HepG2 (cell line): ENCODE measurements around the gene RAB20. TPM values are rescaled to one million over a fixed set of nuclear protein-coding genes. Genes with fewer than 3 reads are reported as not detected.

ENCODE experiments used
- CTCF ChIP-seq: sonication (generic); formaldehyde crosslinking; IDR thresholded peaks from 2 replicates; pipeline ENCODE4 v1.5.0; 2020; ENCODE audit warnings: mild to moderate bottlenecking, missing genetic modification reagents, moderate library complexity
- ESRRA ChIP-seq: sonication (generic); formaldehyde crosslinking; IDR thresholded peaks from 2 replicates; pipeline ENCODE4 v1.5.1; 2020; ENCODE audit warnings: mild to moderate bottlenecking, low read depth, missing genetic modification reagents
- FOXC1 ChIP-seq: sonication (generic); formaldehyde crosslinking; IDR thresholded peaks from 2 replicates; pipeline ENCODE4 v1.8.0; 2022; ENCODE audit warnings: mild to moderate bottlenecking, missing genetic modification reagents, borderline replicate concordance
- IRF1 ChIP-seq: sonication (generic); formaldehyde crosslinking; IDR thresholded peaks from 2 replicates; pipeline ENCODE4 v1.4.0; 2020; ENCODE audit warnings: low read depth, mild to moderate bottlenecking, missing genetic modification reagents
- LCORL ChIP-seq, 2 experiments: fragments of 450-650 bp in 1 of 2; sonication (generic) in 1 of 2; formaldehyde crosslinking in 1 of 2; IDR thresholded peaks; 2 replicates each; pipeline versions ENCODE4 v1.5.0 to v1.6.1; 2017 to 2020; ENCODE audit warnings: antibody characterized with exemption in 1 of 2, missing genetic modification reagents in 1 of 2
- NFIC ChIP-seq: IDR thresholded peaks from 2 replicates; pipeline ENCODE4 v1.6.1; 2012; ENCODE audit warnings: mild to moderate bottlenecking, low read length, inconsistent platforms
- NFKBIZ ChIP-seq: IDR thresholded peaks from 2 replicates; pipeline ENCODE4 v1.6.1; 2018; ENCODE audit warnings: missing genetic modification reagents, missing compliant biosample characterization
- NKX3-1 ChIP-seq: sonication (generic); formaldehyde crosslinking; IDR thresholded peaks from 2 replicates; pipeline ENCODE4 v1.5.0; 2020; ENCODE audit warnings: missing genetic modification reagents
- PHF21A ChIP-seq: sonication (generic); formaldehyde crosslinking; IDR thresholded peaks from 2 replicates; pipeline ENCODE4 v1.5.0; 2020; ENCODE audit warnings: mild to moderate bottlenecking, missing genetic modification reagents
- PPARG ChIP-seq: conservative IDR thresholded peaks from 2 replicates; pipeline ENCODE4 v1.6.1; 2016; ENCODE audit warnings: missing biosample characterization, missing genetic modification reagents
- SALL1 ChIP-seq: sonication (generic); formaldehyde crosslinking; IDR thresholded peaks from 2 replicates; pipeline ENCODE4 v1.8.0; 2022; ENCODE audit warnings: mild to moderate bottlenecking, missing genetic modification reagents
- SETDB1 ChIP-seq: sonication (generic); formaldehyde crosslinking; IDR thresholded peaks from 2 replicates; pipeline ENCODE4 v1.5.1; 2020; ENCODE audit warnings: missing genetic modification reagents, mild to moderate bottlenecking, borderline replicate concordance
- SOX13 ChIP-seq, 3 experiments: fragments of 450-650 bp in 1 of 3; sonication (generic) in 1 of 3; formaldehyde crosslinking in 1 of 3; IDR thresholded peaks in 2 of 3; conservative IDR thresholded peaks in 1 of 3; 2 replicates each; pipeline versions ENCODE4 v1.5.0 to v1.6.1; 2016 to 2020; ENCODE audit warnings: antibody characterized with exemption in 1 of 3, mild to moderate bottlenecking in 1 of 3, missing compliant biosample characterization in 1 of 3, missing genetic modification reagents in 1 of 3, moderate library complexity in 1 of 3
- TEAD3 ChIP-seq: optimal IDR thresholded peaks from 2 replicates; pipeline ENCODE3; 2016; ENCODE audit warnings: borderline replicate concordance
- THAP9 ChIP-seq: sonication (generic); formaldehyde crosslinking; IDR thresholded peaks from 2 replicates; pipeline ENCODE4; 2020; ENCODE audit warnings: missing genetic modification reagents, mild to moderate bottlenecking, borderline replicate concordance
- ZIK1 ChIP-seq: sonication (generic); formaldehyde crosslinking; IDR thresholded peaks from 2 replicates; pipeline ENCODE4 v1.5.0; 2020; ENCODE audit warnings: mild to moderate bottlenecking, low read depth, missing genetic modification reagents, borderline replicate concordance
- ZNF263 ChIP-seq: sonication (generic); formaldehyde crosslinking; IDR thresholded peaks from 2 replicates; pipeline ENCODE4 v1.4.0; 2020; ENCODE audit warnings: missing genetic modification reagents
- ZNF652 ChIP-seq: IDR thresholded peaks from 2 replicates; pipeline ENCODE4 v1.6.1; 2016; ENCODE audit warnings: low read depth, borderline replicate concordance
- ZNF737 ChIP-seq: sonication (generic); formaldehyde crosslinking; IDR thresholded peaks from 2 replicates; pipeline ENCODE4 v1.5.0; 2020; ENCODE audit warnings: missing genetic modification reagents, mild to moderate bottlenecking, borderline replicate concordance
- polyA plus RNA-seq, 8 experiments: library from polyadenylated mRNA; depleted of rRNA in 3 of 8; stranded (reverse) in 7 of 8; unstranded in 1 of 8; fragments of >200 nt; fragmentation: Illumina TruSeq in 4 of 8; extraction: Trizol in 4 of 8; gene quantifications; 2 replicates each; pipeline versions ENCODE4 v1.2.1 to v1.2.3, GENCODE V29; 2011 to 2016; ENCODE audit warnings: low read depth in 4 of 8, missing spikeins in 1 of 8, mixed read lengths in 1 of 8; ENCODE audit not compliant: insufficient read depth in 1 of 8
- total RNA-seq, 5 experiments: library from RNA; depleted of rRNA; stranded (reverse); fragments of >200 nt; fragmentation: Illumina TruSeq; extraction: Trizol; gene quantifications; 2 replicates each; pipeline ENCODE4 v1.2.3, GENCODE V29; 2016; ENCODE audit warnings: low read depth in 1 of 5
- TF ChIP-seq, protein P1 (sequence below): sonication (generic); formaldehyde crosslinking; IDR thresholded peaks from 2 replicates; pipeline ENCODE4 v1.4.0; 2020; ENCODE audit warnings: missing genetic modification reagents, borderline replicate concordance

RAB20 gene
- total and polyA plus RNA-seq, 2 of the 13 experiments (the other 11 are each of a cell fraction or from before 2014, with no cell fraction given): 15.6 to 30.5 TPM

- TF ChIP-seq, protein P1, sequence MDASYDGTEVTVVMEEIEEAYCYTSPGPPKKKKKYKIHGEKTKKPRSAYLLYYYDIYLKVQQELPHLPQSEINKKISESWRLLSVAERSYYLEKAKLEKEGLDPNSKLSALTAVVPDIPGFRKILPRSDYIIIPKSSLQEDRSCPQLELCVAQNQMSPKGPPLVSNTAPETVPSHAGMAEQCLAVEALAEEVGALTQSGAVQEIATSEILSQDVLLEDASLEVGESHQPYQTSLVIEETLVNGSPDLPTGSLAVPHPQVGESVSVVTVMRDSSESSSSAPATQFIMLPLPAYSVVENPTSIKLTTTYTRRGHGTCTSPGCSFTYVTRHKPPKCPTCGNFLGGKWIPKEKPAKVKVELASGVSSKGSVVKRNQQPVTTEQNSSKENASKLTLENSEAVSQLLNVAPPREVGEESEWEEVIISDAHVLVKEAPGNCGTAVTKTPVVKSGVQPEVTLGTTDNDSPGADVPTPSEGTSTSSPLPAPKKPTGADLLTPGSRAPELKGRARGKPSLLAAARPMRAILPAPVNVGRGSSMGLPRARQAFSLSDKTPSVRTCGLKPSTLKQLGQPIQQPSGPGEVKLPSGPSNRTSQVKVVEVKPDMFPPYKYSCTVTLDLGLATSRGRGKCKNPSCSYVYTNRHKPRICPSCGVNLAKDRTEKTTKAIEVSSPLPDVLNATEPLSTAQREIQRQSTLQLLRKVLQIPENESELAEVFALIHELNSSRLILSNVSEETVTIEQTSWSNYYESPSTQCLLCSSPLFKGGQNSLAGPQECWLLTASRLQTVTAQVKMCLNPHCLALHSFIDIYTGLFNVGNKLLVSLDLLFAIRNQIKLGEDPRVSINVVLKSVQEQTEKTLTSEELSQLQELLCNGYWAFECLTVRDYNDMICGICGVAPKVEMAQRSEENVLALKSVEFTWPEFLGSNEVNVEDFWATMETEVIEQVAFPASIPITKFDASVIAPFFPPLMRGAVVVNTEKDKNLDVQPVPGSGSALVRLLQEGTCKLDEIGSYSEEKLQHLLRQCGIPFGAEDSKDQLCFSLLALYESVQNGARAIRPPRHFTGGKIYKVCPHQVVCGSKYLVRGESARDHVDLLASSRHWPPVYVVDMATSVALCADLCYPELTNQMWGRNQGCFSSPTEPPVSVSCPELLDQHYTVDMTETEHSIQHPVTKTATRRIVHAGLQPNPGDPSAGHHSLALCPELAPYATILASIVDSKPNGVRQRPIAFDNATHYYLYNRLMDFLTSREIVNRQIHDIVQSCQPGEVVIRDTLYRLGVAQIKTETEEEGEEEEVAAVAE (CRISPR knock-in tag): no peak
- TF ChIP-seq ZIK1 (CRISPR knock-in tag) (no peak), NFIC (no peak), ESRRA (no peak), LCORL (IDR thresholded peaks at IDR 0.05) (no peak), LCORL (CRISPR knock-in tag; IDR thresholded peaks at IDR 0.05) (peak; percentile 57), PHF21A (CRISPR knock-in tag) (0 out of 2 replicates have a peak, but pooled peaks have one; percentile 31), IRF1 (CRISPR knock-in tag) (no peak), PPARG (CRISPR knock-in tag) (peak; percentile 84), SETDB1 (CRISPR knock-in tag) (0 out of 2 replicates have a peak, but pooled peaks have one; percentile 30), ZNF652 (CRISPR knock-in tag) (peak; percentile 86), CTCF (CRISPR knock-in tag) (no peak), FOXC1 (no peak), ZNF263 (no peak), NKX3-1 (CRISPR knock-in tag) (no peak), NFKBIZ (no peak), TEAD3 (no peak), THAP9 (CRISPR knock-in tag) (no peak), SALL1 (0 out of 2 replicates have a peak, but pooled peaks have one; percentile 29), ZNF737 (CRISPR knock-in tag) (no peak), SOX13 (IDR thresholded peaks at IDR 0.05) (no peak), SOX13 (CRISPR knock-in tag; conservative IDR thresholded peaks at IDR 0.05 in 1 of 2, IDR thresholded peaks at IDR 0.05 in 1 of 2) (no peak)
These were observed 38.8 kb upstream of the RAB20 start (continued) for GRCh38 chr13:110600261-110600819.
